Mesothelial cell of epicardium (in vitro differentiated cells): ENCODE data around the gene SOX21. TPM values are rescaled to one million over a fixed set of nuclear protein-coding genes. Genes with fewer than 3 reads are reported as not detected.

ENCODE experiments used
- DNase-seq, 2 experiments: peaks; one replicate each; pipeline ENCODE4 v3.0.0; 2021; ENCODE audit warnings: low spot score in 2 of 2; ENCODE audit not compliant: unreplicated experiment in 2 of 2
- H3K27ac Mint-ChIP-seq: 2 replicates; pipeline ENCODE4 v1.8.0; 2021; ENCODE audit warnings: mixed read lengths
- H3K27me3 Mint-ChIP-seq: 2 replicates; pipeline ENCODE4 v1.8.0; 2021; ENCODE audit warnings: low read depth, mixed read lengths
- H3K36me3 Mint-ChIP-seq: 2 replicates; pipeline ENCODE4 v1.8.0; 2021; ENCODE audit warnings: mixed read lengths
- H3K4me1 Mint-ChIP-seq: 2 replicates; pipeline ENCODE4 v1.8.0; 2021; ENCODE audit warnings: mixed read lengths
- H3K4me3 Mint-ChIP-seq: 2 replicates; pipeline ENCODE4 v1.8.0; 2021; ENCODE audit warnings: mild to moderate bottlenecking, moderate library complexity, mixed read lengths
- H3K9me3 Mint-ChIP-seq: 2 replicates; pipeline ENCODE4 v1.8.0; 2021; ENCODE audit warnings: mixed read lengths
- total RNA-seq: library from RNA; stranded (reverse); gene quantifications from 3 replicates; pipeline ENCODE4 v1.2.1, GENCODE V29; 2021
- TF ChIP-seq, protein P1 (sequence below): fragments of 200-600 bp; sonication (generic); IDR thresholded peaks from one replicate; pipeline ENCODE4 v1.5.0; 2021; ENCODE audit warnings: antibody characterized with exemption; ENCODE audit not compliant: unreplicated experiment

Gene SOX21
- total RNA-seq, 1 donor from 2014 or later: not detected

DNA sequence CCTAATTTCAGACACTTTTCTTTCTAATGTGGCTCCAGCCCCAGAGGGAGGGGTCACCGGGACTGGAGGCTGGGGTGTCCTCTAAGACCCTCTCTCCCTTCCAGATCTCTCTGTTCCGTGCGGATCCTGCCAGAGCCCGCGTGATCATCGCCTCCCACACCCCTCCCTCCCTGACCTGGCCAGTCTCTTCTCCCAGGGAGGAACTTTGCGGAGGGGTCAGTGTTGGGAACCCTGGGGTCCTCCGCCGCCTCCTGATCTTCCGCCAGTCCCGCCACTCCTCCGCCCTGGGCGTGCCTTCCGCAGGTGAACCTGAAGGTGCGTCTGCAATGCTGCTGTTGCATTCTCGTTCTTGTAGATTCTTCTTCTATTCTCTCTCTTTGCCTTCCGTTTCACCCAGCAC, 9.1 kb downstream of the SOX21 start:
- TF ChIP-seq, protein P1, sequence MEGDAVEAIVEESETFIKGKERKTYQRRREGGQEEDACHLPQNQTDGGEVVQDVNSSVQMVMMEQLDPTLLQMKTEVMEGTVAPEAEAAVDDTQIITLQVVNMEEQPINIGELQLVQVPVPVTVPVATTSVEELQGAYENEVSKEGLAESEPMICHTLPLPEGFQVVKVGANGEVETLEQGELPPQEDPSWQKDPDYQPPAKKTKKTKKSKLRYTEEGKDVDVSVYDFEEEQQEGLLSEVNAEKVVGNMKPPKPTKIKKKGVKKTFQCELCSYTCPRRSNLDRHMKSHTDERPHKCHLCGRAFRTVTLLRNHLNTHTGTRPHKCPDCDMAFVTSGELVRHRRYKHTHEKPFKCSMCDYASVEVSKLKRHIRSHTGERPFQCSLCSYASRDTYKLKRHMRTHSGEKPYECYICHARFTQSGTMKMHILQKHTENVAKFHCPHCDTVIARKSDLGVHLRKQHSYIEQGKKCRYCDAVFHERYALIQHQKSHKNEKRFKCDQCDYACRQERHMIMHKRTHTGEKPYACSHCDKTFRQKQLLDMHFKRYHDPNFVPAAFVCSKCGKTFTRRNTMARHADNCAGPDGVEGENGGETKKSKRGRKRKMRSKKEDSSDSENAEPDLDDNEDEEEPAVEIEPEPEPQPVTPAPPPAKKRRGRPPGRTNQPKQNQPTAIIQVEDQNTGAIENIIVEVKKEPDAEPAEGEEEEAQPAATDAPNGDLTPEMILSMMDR: no peak
- no peaks in the 10 kb centered on the region for H3K9me3 Mint-ChIP-seq

DNA sequence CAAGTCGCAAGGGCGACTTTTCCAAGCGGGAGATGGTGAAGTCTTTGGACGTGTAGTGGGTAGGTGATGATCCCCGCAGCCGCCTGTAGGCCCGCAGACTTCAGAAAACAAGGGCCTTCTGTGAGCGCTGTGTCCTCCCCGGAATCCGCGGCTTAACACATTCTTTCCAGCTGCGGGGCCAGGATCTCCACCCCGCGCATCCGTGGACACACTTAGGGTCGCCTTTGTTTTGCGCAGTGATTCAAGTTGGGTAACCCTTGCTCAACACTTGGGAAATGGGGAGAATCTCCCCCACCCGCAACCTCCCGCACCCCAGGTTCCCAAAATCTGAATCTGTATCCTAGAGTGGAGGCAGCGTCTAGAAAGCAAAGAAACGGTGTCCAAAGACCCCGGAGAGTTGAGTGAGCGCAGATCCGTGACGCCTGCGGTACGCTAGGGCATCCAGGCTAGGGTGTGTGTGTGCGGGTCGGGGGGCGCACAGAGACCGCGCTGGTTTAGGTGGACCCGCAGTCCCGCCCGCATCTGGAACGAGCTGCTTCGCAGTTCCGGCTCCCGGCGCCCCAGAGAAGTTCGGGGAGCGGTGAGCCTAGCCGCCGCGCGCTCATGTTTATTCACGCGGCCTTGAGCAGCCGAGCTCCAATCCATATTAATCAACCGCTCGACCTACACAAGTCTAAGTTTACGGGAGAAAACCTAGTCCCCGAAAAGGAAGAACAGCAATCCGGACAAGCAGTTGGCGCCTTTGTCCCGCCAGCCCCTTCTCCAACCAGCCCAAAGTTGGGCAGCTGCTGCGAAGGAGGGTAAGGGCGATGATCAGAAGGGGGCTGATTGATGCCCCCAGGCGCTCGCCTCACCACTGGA, 9.9 kb downstream of the SOX21 start:
- Mint-ChIP-seq H3K36me3 (no peaks in the 10 kb centered on the region), H3K4me3 (peak overlapping the region; percentile 8), H3K27me3 (peaks cover 98% of the 10 kb centered on the region), H3K4me1 (peaks cover 30% of the 10 kb centered on the region), H3K9me3 (no peaks in the 10 kb centered on the region), H3K27ac (no peak overlapping the region)
- no peak for DNase-seq
- TF ChIP-seq, protein P1: no peak

More for the DNA sequence above, 9.1 kb downstream of the SOX21 start:
- H3K27ac Mint-ChIP-seq: no peak overlapping the region
- no peaks in the 10 kb centered on the region for H3K36me3 Mint-ChIP-seq
- H3K4me1 Mint-ChIP-seq: peaks cover 33% of the 10 kb centered on the region
- H3K4me3 Mint-ChIP-seq: peak overlapping the region; percentile 14
- peaks cover 100% of the 10 kb centered on the region for H3K27me3 Mint-ChIP-seq
- no peak for DNase-seq

DNA sequence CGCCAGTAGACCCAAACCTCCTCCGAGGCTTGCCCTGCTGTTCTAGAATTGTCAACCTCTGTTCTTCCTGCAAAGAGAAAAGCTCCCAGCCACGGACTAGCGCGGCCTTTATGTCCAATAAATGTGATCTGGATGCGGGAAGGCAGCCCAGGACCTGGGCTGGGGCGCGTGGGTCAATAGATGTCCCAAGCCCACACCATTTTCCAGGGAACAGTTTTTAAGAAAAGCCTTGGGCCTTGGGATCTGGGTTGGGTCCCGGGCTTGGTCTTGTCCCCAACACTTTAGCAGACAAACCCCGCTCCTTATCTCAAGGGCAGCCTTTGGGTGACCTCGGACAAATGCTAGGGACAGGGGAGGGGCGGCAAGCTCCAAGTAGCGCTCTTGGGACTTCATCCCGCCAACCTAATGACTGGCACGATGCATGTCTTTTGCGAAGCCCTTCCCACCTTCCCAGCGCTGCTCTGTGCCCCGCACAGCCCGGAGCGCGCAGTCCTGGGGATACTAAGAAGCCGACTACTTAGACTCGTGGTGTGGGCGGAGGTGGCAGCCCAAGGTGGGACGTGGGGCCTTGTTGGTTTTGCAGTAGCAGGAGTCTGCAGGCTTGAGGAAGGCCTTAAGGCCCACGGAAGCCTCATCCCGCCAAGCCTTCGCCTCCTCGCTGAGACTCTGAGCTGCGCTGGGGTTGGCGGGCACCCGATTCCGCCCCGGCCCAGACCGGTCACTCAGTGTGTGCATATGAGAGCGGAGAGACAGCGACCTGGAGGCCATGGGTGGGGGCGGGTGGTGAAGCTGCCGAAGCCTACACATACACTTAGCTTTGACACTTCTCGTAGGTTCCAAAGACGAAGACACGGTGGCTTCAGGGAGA, 10.8 kb downstream of the SOX21 start:
- no peaks in the 10 kb centered on the region for H3K9me3 Mint-ChIP-seq
- no peak overlapping the region for H3K4me3 Mint-ChIP-seq
- H3K36me3 Mint-ChIP-seq: no peaks in the 10 kb centered on the region
- TF ChIP-seq, protein P1: no peak
- DNase-seq: no peak
- no peak overlapping the region for H3K27ac Mint-ChIP-seq
- H3K27me3 Mint-ChIP-seq: peaks cover 96% of the 10 kb centered on the region
- peaks cover 29% of the 10 kb centered on the region for H3K4me1 Mint-ChIP-seq

DNA sequence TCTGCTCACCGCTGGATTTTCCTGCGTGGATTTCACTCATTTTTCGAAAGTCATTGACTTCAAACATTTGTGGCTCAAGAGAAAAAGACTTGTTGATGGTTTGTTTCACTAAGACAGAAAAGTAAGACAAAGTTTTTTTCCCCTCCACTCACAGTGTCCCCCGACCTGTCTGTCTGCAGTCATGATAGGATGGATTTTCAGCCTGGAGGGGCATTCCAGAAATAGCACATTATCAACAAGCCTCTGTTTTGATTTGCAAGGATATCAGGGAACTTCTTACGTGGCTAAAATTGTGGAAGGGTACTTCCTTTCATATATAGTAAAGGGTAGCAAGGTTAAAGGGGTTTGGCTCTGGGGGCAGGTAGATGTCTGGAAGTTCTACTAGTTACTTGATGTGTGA, 11.8 kb downstream of the SOX21 start:
- no peaks in the 10 kb centered on the region for H3K9me3 Mint-ChIP-seq
- no peak for DNase-seq
- H3K4me3 Mint-ChIP-seq: no peak overlapping the region
- H3K4me1 Mint-ChIP-seq: peaks cover 29% of the 10 kb centered on the region
- peaks cover 91% of the 10 kb centered on the region for H3K27me3 Mint-ChIP-seq
- H3K27ac Mint-ChIP-seq: no peak overlapping the region
- H3K36me3 Mint-ChIP-seq: no peaks in the 10 kb centered on the region
- TF ChIP-seq, protein P1: no peak

DNA sequence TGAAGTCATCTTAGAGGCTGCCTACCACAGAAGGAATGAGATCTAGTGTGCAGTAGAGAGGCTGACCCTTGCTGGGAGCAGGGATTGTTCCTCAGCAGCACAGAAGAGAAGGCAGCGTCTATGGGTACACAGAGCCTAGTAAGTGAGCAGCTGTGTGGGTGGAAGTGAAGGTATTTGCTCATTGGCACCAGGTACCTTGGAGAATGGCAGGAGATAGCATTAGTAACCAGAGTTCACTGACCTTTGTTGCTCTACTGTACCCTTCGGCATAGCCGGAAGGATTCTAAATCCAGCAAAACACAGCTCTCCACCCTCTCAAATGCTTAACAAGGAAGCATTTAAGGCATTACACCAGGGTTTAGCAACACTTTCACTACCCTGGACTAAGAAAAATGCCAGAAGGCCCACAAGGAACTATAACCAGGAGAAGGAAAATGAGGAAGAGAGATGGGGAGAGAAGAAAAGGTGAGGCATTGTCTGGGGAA, 12.3 kb downstream of the SOX21 start:
- Mint-ChIP-seq H3K27me3 (peaks cover 87% of the 10 kb centered on the region), H3K4me3 (no peak overlapping the region), H3K36me3 (no peaks in the 10 kb centered on the region), H3K9me3 (no peaks in the 10 kb centered on the region), H3K27ac (no peak overlapping the region), H3K4me1 (peaks cover 27% of the 10 kb centered on the region)
- TF ChIP-seq, protein P1: no peak
- DNase-seq: no peak
